Smooth muscle cell of the umbilical artery (primary cell): ENCODE data around the gene GLOD4. TPM values are rescaled to one million over a fixed set of nuclear protein-coding genes. Genes with fewer than 3 reads are reported as not detected.

Experiments used
- total RNA-seq: library from RNA; depleted of rRNA; stranded (reverse); fragments of >200 nt; gene quantifications from 2 replicates; pipeline ENCODE4 v1.2.3, GENCODE V29; 2014

GLOD4 gene
- 55.2 and 145 TPM in 2 replicates for total RNA-seq

GRCh38 chr17:781805-782731, at the start of gene GLOD4, which contains the start of gene MRM3:
TSS of gene GLOD4 (minus strand) at chr17:782280. CDS start at chr17:782255, 25 bp downstream.
TSS of gene MRM3 (plus strand) at chr17:782353. CDS start at chr17:782379, 26 bp downstream.

GRCh38 chr17:752002-752619, 30.0 kb downstream of the GLOD4 start, which contains the start of gene GEMIN4:
TSS of gene GEMIN4 (minus strand) at chr17:752264. CDS start at chr17:752142, 122 bp downstream.

GRCh38 chr17:732067-732901, 49.8 kb downstream of the GLOD4 start, which contains the start of gene TLCD3A:
TSS of gene TLCD3A (plus strand) at chr17:732596. CDS start at chr17:732648, 52 bp downstream.

Other genes starting within 250 kb of the GLOD4 start
- 18.4 and 32.1 TPM in 2 replicates for gene VPS53, start 67.4 kb downstream of the GLOD4 start, total RNA-seq
- 30.3 and 32.1 TPM in 2 replicates for gene TLCD3A, start 49.7 kb downstream of the GLOD4 start, total RNA-seq
- 8.0 and 16.7 TPM in 2 replicates for gene GEMIN4, start 30.0 kb downstream of the GLOD4 start, total RNA-seq
- gene MRM3, start 73 bp upstream of the GLOD4 start, total RNA-seq, result 13.1 and 17.8 TPM in 2 replicates
- 35.0 and 55.8 TPM in 2 replicates for gene NXN, start 197.5 kb upstream of the GLOD4 start, total RNA-seq
- gene TIMM22, start 214.8 kb upstream of the GLOD4 start, total RNA-seq, result 14.3 and 15.7 TPM in 2 replicates